ENCODE results near the gene DUSP19. TPM values are rescaled to one million over a fixed set of nuclear protein-coding genes. Genes with fewer than 3 reads are reported as not detected.

The DUSP19 gene
- total RNA-seq, 1 donor from 2014 or later: 4.7 TPM

DNA sequence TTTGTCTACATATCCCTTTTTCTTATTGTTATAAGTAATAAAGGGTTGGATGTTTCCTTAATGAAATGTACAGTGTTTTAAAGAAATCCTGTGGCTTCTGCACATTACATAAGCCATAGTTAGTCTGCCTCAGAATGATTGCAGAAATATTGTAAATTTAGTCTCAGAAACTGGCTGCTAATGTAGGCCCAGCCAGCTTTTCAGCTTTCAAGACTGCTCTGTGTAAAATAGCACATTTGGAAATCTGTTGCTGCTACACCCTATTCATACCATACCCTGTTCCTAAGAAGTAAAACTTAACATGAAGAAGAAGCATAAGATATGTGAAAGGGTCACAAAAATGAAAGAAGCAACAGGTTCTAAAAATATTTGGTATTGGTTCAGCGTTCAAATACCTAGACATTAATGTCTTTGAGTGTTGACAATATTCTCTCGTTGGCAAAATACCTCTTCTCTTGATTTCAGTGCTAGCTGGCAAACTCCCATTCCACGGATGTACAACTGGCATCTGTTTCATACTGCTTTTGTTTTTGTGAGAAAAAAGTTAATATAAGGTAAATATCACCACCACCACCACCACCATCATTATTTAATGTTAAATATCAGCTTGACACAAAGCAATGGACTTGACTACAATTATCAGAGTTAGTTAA is 21.1 kb upstream of the DUSP19 start:
- H3K9me3 Mint-ChIP-seq (ENCODE audit: unreplicated experiment): no peaks in the 10 kb centered on the region
- no peak overlapping the region for H3K4me3 Mint-ChIP-seq (ENCODE audit: unreplicated experiment)
- H3K4me1 Mint-ChIP-seq (ENCODE audit: unreplicated experiment): peaks cover 15% of the 10 kb centered on the region
- H3K36me3 Mint-ChIP-seq (ENCODE audit: unreplicated experiment): no peaks in the 10 kb centered on the region
- no peak overlapping the region for H3K27ac Mint-ChIP-seq (ENCODE audit: unreplicated experiment)
- TF ChIP-seq, protein P1, sequence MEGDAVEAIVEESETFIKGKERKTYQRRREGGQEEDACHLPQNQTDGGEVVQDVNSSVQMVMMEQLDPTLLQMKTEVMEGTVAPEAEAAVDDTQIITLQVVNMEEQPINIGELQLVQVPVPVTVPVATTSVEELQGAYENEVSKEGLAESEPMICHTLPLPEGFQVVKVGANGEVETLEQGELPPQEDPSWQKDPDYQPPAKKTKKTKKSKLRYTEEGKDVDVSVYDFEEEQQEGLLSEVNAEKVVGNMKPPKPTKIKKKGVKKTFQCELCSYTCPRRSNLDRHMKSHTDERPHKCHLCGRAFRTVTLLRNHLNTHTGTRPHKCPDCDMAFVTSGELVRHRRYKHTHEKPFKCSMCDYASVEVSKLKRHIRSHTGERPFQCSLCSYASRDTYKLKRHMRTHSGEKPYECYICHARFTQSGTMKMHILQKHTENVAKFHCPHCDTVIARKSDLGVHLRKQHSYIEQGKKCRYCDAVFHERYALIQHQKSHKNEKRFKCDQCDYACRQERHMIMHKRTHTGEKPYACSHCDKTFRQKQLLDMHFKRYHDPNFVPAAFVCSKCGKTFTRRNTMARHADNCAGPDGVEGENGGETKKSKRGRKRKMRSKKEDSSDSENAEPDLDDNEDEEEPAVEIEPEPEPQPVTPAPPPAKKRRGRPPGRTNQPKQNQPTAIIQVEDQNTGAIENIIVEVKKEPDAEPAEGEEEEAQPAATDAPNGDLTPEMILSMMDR (IDR thresholded peaks at IDR 0.05): no peak
- no peak for DNase-seq (ENCODE audit: extremely low spot score, unreplicated experiment)
- no peaks in the 10 kb centered on the region for H3K27me3 Mint-ChIP-seq (ENCODE audit: unreplicated experiment)

- H3K36me3 Mint-ChIP-seq (ENCODE audit: unreplicated experiment): no peaks in the 10 kb centered on the region
- peak overlapping the region; percentile 72 for H3K27ac Mint-ChIP-seq (ENCODE audit: unreplicated experiment)
- TF ChIP-seq, protein P1 (IDR thresholded peaks at IDR 0.05): no peak
- DNase-seq (ENCODE audit: extremely low spot score, unreplicated experiment): no peak
- H3K9me3 Mint-ChIP-seq (ENCODE audit: unreplicated experiment): no peaks in the 10 kb centered on the region
- H3K4me1 Mint-ChIP-seq (ENCODE audit: unreplicated experiment): peaks cover 15% of the 10 kb centered on the region
- no peak overlapping the region for H3K4me3 Mint-ChIP-seq (ENCODE audit: unreplicated experiment)
- peaks cover 2% of the 10 kb centered on the region for H3K27me3 Mint-ChIP-seq (ENCODE audit: unreplicated experiment)
Observed at GRCh38 chr2:183059561-183059960, 19.0 kb upstream of the DUSP19 start.

- H3K27me3 Mint-ChIP-seq (ENCODE audit: unreplicated experiment): peaks cover 3% of the 10 kb centered on the region
- H3K36me3 Mint-ChIP-seq (ENCODE audit: unreplicated experiment): no peaks in the 10 kb centered on the region
- no peaks in the 10 kb centered on the region for H3K9me3 Mint-ChIP-seq (ENCODE audit: unreplicated experiment)
- peaks cover 15% of the 10 kb centered on the region for H3K4me1 Mint-ChIP-seq (ENCODE audit: unreplicated experiment)
- no peak for DNase-seq (ENCODE audit: extremely low spot score, unreplicated experiment)
- TF ChIP-seq, protein P1 (IDR thresholded peaks at IDR 0.05): no peak
- H3K27ac Mint-ChIP-seq (ENCODE audit: unreplicated experiment): no peak overlapping the region
- H3K4me3 Mint-ChIP-seq (ENCODE audit: unreplicated experiment): no peak overlapping the region
Observed at GRCh38 chr2:183060571-183061231, 17.8 kb upstream of the DUSP19 start.

- Mint-ChIP-seq H3K27ac (ENCODE audit: unreplicated experiment) (no peak overlapping the region), H3K9me3 (ENCODE audit: unreplicated experiment) (no peaks in the 10 kb centered on the region), H3K4me3 (ENCODE audit: unreplicated experiment) (no peak overlapping the region), H3K4me1 (ENCODE audit: unreplicated experiment) (peaks cover 13% of the 10 kb centered on the region), H3K36me3 (ENCODE audit: unreplicated experiment) (no peaks in the 10 kb centered on the region), H3K27me3 (ENCODE audit: unreplicated experiment) (peaks cover 13% of the 10 kb centered on the region)
- DNase-seq (ENCODE audit: extremely low spot score, unreplicated experiment): no peak
- TF ChIP-seq, protein P1 (IDR thresholded peaks at IDR 0.05): no peak
Observed at GRCh38 chr2:183063083-183063482, 15.5 kb upstream of the DUSP19 start.

GRCh38 chr2:183068561-183068960 is 10.0 kb upstream of the DUSP19 start:
- Mint-ChIP-seq H3K27ac (ENCODE audit: unreplicated experiment) (no peak overlapping the region), H3K4me3 (ENCODE audit: unreplicated experiment) (no peak overlapping the region), H3K9me3 (ENCODE audit: unreplicated experiment) (no peaks in the 10 kb centered on the region), H3K27me3 (ENCODE audit: unreplicated experiment) (peaks cover 13% of the 10 kb centered on the region), H3K36me3 (ENCODE audit: unreplicated experiment) (no peaks in the 10 kb centered on the region), H3K4me1 (ENCODE audit: unreplicated experiment) (peaks cover 1% of the 10 kb centered on the region)
- TF ChIP-seq, protein P1 (IDR thresholded peaks at IDR 0.05): no peak
- DNase-seq (ENCODE audit: extremely low spot score, unreplicated experiment): no peak
